BLaER1 treated with 17β-estradiol and CSF1 and Interleukin-3, amounts not matched to agents 10 nM and 100 nM (cell line): ENCODE measurements around the gene ACTL10.
"Not testable (repeated sequence)": the region's sequence is repeated elsewhere in the genome, so short reads cannot be mapped to it uniquely, and the experiment has no call there.

Experiments used
- H3K27ac ChIP-seq, 11 experiments: shearing (Covaris generic); formaldehyde crosslinking; 2 replicates each; pipeline ENCODE4 v1.8.1; 2022
- H3K27me3 ChIP-seq, 11 experiments: shearing (Covaris generic); formaldehyde crosslinking; 2 replicates each; pipeline ENCODE4 v1.8.1; 2022
- H3K36me3 ChIP-seq, 11 experiments: shearing (Covaris generic); formaldehyde crosslinking; 2 replicates each; pipeline ENCODE4 v1.8.1; 2022
- H3K4me1 ChIP-seq, 10 experiments: shearing (Covaris generic); formaldehyde crosslinking; 2 replicates each; pipeline ENCODE4 v1.8.1; 2022
- H3K4me2 ChIP-seq, 11 experiments: shearing (Covaris generic); formaldehyde crosslinking; 2 replicates each; pipeline ENCODE4 v1.8.1; 2022
- H3K4me3 ChIP-seq, 10 experiments: shearing (Covaris generic); formaldehyde crosslinking; 2 replicates each; pipeline ENCODE4 v1.8.1; 2022
- H3K9ac ChIP-seq, 11 experiments: shearing (Covaris generic); formaldehyde crosslinking; 2 replicates each; pipeline ENCODE4 v1.8.1; 2022
- H3K9me3 ChIP-seq, 11 experiments: shearing (Covaris generic); formaldehyde crosslinking; replicated peaks in 1 of 11; 2 replicates each; pipeline ENCODE4 v1.8.1; 2022
- H4K20me1 ChIP-seq, 11 experiments: shearing (Covaris generic); formaldehyde crosslinking; 2 replicates each; pipeline ENCODE4 v1.8.1; 2022
- Cebpa-rat ChIP-seq, 11 experiments: shearing (Covaris generic); IDR thresholded peaks; 2 replicates each; pipeline ENCODE4 v1.8.1; 2022

ACTL10 gene

GRCh38 chr20:33688938-33689424 is 22.2 kb downstream of the ACTL10 start:
- no peak overlapping the region for H3K4me3 ChIP-seq
- no peak for TF ChIP-seq Cebpa-rat (IDR thresholded peaks at IDR 0.05)
- H3K4me1 ChIP-seq = peaks cover 66 to 93% (median 90%) of the 10 kb centered on the region in 10 experiments
- peaks cover 0 to 6% (median 0%) of the 10 kb centered on the region in 11 experiments; a peak in 5 of 22 replicates for H3K36me3 ChIP-seq
- H4K20me1 ChIP-seq = peaks cover 0 to 17% (median 13%) of the 10 kb centered on the region in 11 experiments; a peak in 15 of 22 replicates
- H3K27me3 ChIP-seq = no peaks in the 10 kb centered on the region
- H3K27ac ChIP-seq = peak overlapping the region in 9 of 11 experiments; percentile 65 to 96 (median 85); a peak in 18 of 22 replicates
- H3K9me3 ChIP-seq = no peaks in the 10 kb centered on the region
- peak overlapping the region in 8 of 11 experiments; percentile 6 to 70 (median 46); a peak in 13 of 22 replicates for H3K9ac ChIP-seq
- peak overlapping the region in 10 of 11 experiments; percentile 74 to 96 (median 86); a peak in 19 of 22 replicates for H3K4me2 ChIP-seq

GRCh38 chr20:33689493-33689892 is 22.8 kb downstream of the ACTL10 start:
- Histone ChIP-seq H3K4me1 (peaks cover 65 to 93% (median 90%) of the 10 kb centered on the region in 10 experiments), H3K9ac (peak overlapping the region in 9 of 11 experiments; percentile 6 to 70 (median 45); a peak in 16 of 22 replicates), H3K9me3 (no peaks in the 10 kb centered on the region), H3K27me3 (no peaks in the 10 kb centered on the region), H3K4me2 (peak overlapping the region; percentile 74 to 96 (median 85); a peak in 21 of 22 replicates), H3K27ac (peak overlapping the region in 9 of 11 experiments; percentile 65 to 96 (median 85); a peak in 18 of 22 replicates), H3K36me3 (peaks cover 0 to 1% (median 0%) of the 10 kb centered on the region in 11 experiments; a peak in 1 of 22 replicates), H3K4me3 (no peak overlapping the region), H4K20me1 (peaks cover 0 to 12% (median 8%) of the 10 kb centered on the region in 11 experiments; a peak in 14 of 22 replicates)
- no peak for TF ChIP-seq Cebpa-rat (IDR thresholded peaks at IDR 0.05)

DNA sequence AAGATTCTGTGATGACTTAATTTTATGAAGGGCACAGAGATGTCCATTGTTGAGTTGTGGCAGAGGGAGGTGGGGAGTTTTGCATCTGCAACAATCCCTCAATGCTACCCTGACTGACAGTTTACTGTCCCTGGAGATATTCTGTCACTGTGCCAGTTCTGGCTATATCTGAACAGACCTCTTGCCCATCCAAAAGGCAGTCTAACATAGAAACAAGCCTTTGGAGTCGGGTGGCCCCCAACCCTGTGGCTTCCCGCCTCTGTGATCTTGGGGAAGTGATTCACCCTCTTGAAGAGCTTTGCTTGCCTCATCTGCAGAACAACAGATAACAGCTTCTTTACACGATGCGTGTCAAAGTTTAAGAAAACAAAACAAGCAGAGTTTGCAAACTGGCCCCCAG is 23.2 kb downstream of the ACTL10 start:
- peak overlapping the region; percentile 35 to 76 (median 67); a peak in 19 of 22 replicates for H3K9ac ChIP-seq

DNA sequence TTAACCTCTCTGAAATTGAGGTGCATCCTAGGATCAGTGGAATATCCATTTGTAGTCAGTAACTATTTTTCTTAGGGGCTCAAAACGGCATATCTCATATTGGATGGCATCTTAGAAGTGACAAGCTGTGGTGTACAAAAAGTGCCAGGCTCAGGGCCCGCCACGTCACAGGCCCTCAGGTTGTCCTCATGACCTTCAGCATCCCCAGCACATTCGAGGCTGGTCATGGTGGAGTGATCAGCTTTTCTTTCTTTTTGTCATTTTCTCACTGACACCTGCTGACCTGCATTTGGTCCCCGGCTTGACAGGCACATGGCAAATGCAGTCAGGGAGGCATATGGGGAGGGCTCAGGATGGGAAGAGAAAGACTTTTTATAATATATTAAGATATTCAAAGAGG is 26.5 kb downstream of the ACTL10 start:
- no peaks in the 10 kb centered on the region for H3K36me3 ChIP-seq
- TF ChIP-seq Cebpa-rat (IDR thresholded peaks at IDR 0.05) = no peak

More for the DNA sequence above, 23.2 kb downstream of the ACTL10 start:
- Histone ChIP-seq H3K4me3 (peak overlapping the region in 3 of 10 experiments; percentile 30 to 53 (median 32); a peak in 6 of 20 replicates), H3K9me3 (no peaks in the 10 kb centered on the region), H3K4me1 (peaks cover 61 to 90% (median 89%) of the 10 kb centered on the region in 10 experiments), H3K4me2 (peak overlapping the region; percentile 74 to 96 (median 85)), H3K36me3 (no peaks in the 10 kb centered on the region), H3K27ac (peak overlapping the region in 10 of 11 experiments; percentile 50 to 96 (median 85); a peak in 20 of 22 replicates), H3K27me3 (no peaks in the 10 kb centered on the region), H4K20me1 (peaks cover 0 to 7% (median 3%) of the 10 kb centered on the region in 11 experiments; a peak in 14 of 22 replicates)
- peak in 8 of 11 experiments; percentile 31 to 90 (median 68); a peak in 11 of 22 replicates for TF ChIP-seq Cebpa-rat (IDR thresholded peaks at IDR 0.05)

DNA sequence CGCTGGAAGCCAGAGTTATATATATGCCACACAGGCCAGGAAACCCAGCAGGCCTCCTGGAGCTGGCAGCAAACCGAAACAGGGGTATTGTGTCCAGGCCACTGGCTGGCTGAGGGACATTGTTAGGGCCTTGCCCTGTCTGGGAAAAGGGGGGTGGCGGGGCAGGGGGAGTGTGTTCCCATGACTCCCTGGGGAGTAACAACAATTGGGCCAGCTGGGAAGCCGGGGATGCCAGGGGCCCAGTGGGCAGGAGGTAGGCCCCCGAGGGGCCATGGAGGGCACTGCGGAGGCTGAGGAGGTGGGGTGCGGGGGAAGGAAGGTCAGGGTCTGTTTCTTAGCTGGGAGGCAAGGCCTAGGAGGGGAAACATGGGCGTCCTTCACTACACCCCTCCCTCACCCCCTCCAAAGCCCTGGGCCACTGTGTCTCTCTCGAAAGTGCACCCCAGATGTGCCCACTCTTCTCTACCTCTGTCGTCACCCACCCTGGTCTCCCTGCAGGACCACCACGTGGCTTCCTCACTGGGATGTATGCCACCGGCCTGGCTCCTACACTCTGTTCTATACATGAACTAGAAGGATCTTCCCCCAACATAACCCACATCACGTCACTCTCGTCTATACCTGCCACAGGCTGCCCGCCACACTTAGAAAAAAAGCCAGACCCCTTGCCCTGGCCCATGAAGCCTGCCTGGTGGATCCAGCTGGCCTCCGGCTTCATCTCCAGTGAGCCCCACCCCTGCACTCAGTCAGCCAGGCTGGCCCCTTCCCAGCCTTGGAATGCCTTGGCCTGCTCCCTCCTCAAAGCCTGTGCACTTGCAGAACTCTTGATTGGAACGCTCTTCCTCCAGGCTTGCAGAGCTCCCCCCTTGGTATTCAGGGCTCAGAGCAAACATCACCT is 27.2 kb downstream of the ACTL10 start:
- no peak for TF ChIP-seq Cebpa-rat (IDR thresholded peaks at IDR 0.05)
- H3K9me3 ChIP-seq = peaks cover 11 to 17% (median 14%) of the 10 kb centered on the region in 11 experiments; a peak in 17 of 22 replicates
- H3K27ac ChIP-seq = peak overlapping the region in 9 of 11 experiments; percentile 9 to 65 (median 52); a peak in 17 of 22 replicates
- H3K36me3 ChIP-seq = no peaks in the 10 kb centered on the region
- peak overlapping the region; percentile 16 to 96 (median 84); a peak in 21 of 22 replicates for H3K4me2 ChIP-seq
- peaks cover 35 to 74% (median 60%) of the 10 kb centered on the region in 10 experiments for H3K4me1 ChIP-seq
- H3K4me3 ChIP-seq = no peak overlapping the region
- H3K9ac ChIP-seq = peak overlapping the region in 10 of 11 experiments; percentile 17 to 66 (median 50); a peak in 18 of 22 replicates
- no peaks in the 10 kb centered on the region for H4K20me1 ChIP-seq
- no peaks in the 10 kb centered on the region for H3K27me3 ChIP-seq

More for the DNA sequence above, 26.5 kb downstream of the ACTL10 start:
- Histone ChIP-seq H3K9ac (peak overlapping the region in 8 of 11 experiments; percentile 17 to 66 (median 50); a peak in 13 of 22 replicates), H3K4me1 (peaks cover 36 to 81% (median 67%) of the 10 kb centered on the region in 10 experiments), H3K4me3 (no peak overlapping the region), H3K9me3 (peaks cover 5 to 10% (median 7%) of the 10 kb centered on the region in 11 experiments; a peak in 17 of 22 replicates), H3K27ac (peak overlapping the region in 7 of 11 experiments; percentile 39 to 65 (median 55); a peak in 11 of 22 replicates), H3K4me2 (peak overlapping the region in 10 of 11 experiments; percentile 16 to 96 (median 84); a peak in 19 of 22 replicates), H3K27me3 (no peaks in the 10 kb centered on the region), H4K20me1 (no peaks in the 10 kb centered on the region)

DNA sequence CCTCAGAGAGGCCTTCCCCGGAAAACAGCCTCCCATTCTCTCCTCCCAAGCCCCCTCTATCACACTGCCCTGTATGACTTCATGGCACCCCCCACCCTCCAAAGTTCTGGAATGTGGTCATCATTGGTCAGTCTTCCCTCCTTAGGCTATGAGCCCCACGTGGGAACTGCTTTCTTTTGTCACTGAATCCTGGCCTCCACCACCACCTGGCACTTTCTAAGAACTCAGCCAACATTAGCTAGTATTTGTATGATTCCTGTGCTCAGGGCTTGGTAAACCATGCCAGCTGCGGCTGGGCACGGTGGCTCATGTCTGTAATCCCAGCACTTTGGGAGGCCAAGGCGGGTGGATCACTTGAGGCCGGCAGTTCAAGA is 27.9 kb downstream of the ACTL10 start:
- Histone ChIP-seq H3K27ac (peak overlapping the region in 3 of 11 experiments; percentile 52 to 62 (median 56); a peak in 4 of 22 replicates), H3K4me3 (no peak overlapping the region), H3K4me2 (peak overlapping the region in 9 of 11 experiments; percentile 16 to 96 (median 85); a peak in 17 of 22 replicates), H3K27me3 (no peaks in the 10 kb centered on the region), H3K4me1 (peaks cover 35 to 68% (median 53%) of the 10 kb centered on the region in 10 experiments), H3K36me3 (no peaks in the 10 kb centered on the region), H4K20me1 (no peaks in the 10 kb centered on the region), H3K9me3 (peaks cover 12 to 20% (median 16%) of the 10 kb centered on the region in 11 experiments; a peak in 17 of 22 replicates), H3K9ac (peak overlapping the region in 2 of 11 experiments; percentile 60 to 66; a peak in 3 of 22 replicates)
- TF ChIP-seq Cebpa-rat (IDR thresholded peaks at IDR 0.05) = no peak

- H3K27me3 ChIP-seq = no peaks in the 10 kb centered on the region
- H3K27ac ChIP-seq = no peak overlapping the region
- peaks cover 17 to 51% (median 37%) of the 10 kb centered on the region in 10 experiments; a peak in 19 of 20 replicates for H3K4me1 ChIP-seq
- peaks cover 22 to 33% (median 27%) of the 10 kb centered on the region in 11 experiments; a peak in 21 of 22 replicates for H3K9me3 ChIP-seq
- H3K4me3 ChIP-seq = no peak overlapping the region
- TF ChIP-seq Cebpa-rat (IDR thresholded peaks at IDR 0.05) = no peak
- no peaks in the 10 kb centered on the region for H3K36me3 ChIP-seq
- H3K4me2 ChIP-seq = no peak overlapping the region
- no peaks in the 10 kb centered on the region for H4K20me1 ChIP-seq
- peak overlapping the region in 1 of 11 experiments; percentile 35; a peak in 1 of 22 replicates for H3K9ac ChIP-seq
Observed at GRCh38 chr20:33696448-33696847, 29.7 kb downstream of the ACTL10 start.

DNA sequence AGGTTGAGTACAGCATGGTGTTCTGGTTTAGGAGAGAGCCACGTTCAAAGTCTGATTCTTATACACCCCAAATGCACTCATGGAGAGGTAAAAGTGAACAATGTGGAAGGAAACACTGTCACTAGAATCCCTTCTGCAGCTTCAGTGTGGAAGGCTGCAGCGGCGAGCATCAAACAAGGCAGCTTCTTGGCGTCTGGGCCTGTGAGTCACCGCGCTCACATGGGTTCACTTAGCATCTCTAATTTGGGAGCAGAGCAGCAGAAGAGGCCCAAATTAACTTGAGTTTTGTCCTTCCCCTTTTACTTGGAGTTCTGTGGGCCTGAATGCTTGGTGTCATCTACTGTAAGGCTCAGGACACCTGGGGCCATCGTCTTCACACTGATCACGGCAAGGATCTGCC is 30.4 kb downstream of the ACTL10 start:
- Histone ChIP-seq H3K4me3 (no peak overlapping the region), H3K9me3 (peaks cover 27 to 39% (median 34%) of the 10 kb centered on the region in 11 experiments), H3K4me2 (peak overlapping the region in 1 of 11 experiments; percentile 35; a peak in 2 of 22 replicates), H3K27ac (no peak overlapping the region), H4K20me1 (no peaks in the 10 kb centered on the region), H3K36me3 (no peaks in the 10 kb centered on the region), H3K27me3 (no peaks in the 10 kb centered on the region), H3K9ac (peak overlapping the region in 1 of 11 experiments; percentile 35; a peak in 1 of 22 replicates), H3K4me1 (peaks cover 15 to 45% (median 30%) of the 10 kb centered on the region in 10 experiments; a peak in 19 of 20 replicates)
- TF ChIP-seq Cebpa-rat (IDR thresholded peaks at IDR 0.05) = no peak

DNA sequence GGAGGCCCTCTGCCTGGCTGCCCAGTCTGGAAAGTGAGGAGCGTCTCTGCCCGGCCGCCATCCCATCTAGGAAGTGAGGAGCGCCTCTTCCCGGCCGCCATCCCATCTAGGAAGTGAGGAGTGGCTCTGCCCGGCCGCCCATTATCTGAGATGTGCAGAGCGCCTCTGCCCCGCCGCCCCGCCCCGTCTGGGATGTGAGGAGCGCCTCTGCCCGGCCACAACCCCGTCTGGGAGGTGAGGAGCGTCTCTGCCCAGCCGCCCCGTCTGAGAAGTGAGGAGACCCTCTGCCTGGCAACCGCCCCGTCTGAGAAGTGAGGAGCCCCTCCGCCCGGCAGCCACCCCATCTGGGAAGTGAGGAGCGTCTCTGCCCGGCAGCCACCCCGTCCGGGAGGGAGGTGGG is 32.2 kb downstream of the ACTL10 start:
- not testable (repeated sequence) for H3K4me2 ChIP-seq, H3K27ac ChIP-seq, H3K36me3 ChIP-seq, H3K9ac ChIP-seq, H3K27me3 ChIP-seq, H4K20me1 ChIP-seq, H3K4me3 ChIP-seq
- Histone ChIP-seq H3K4me1 (peaks cover 3 to 39% (median 20%) of the 10 kb centered on the region in 10 experiments; a peak in 18 of 20 replicates), H3K9me3 (peaks cover 27 to 43% (median 37%) of the 10 kb centered on the region in 11 experiments)

GRCh38 chr20:33700696-33701441 is 34.1 kb downstream of the ACTL10 start:
- not testable (repeated sequence) for H3K4me3 ChIP-seq, H3K36me3 ChIP-seq, H3K9ac ChIP-seq, H4K20me1 ChIP-seq, H3K27ac ChIP-seq, H3K27me3 ChIP-seq, H3K4me2 ChIP-seq
- peaks cover 27 to 43% (median 37%) of the 10 kb centered on the region in 11 experiments for H3K9me3 ChIP-seq
- H3K4me1 ChIP-seq = peaks cover 0 to 21% (median 11%) of the 10 kb centered on the region in 10 experiments; a peak in 14 of 20 replicates
